ENCODE results near the gene CSNK1A1L. TPM values are rescaled to one million over a fixed set of nuclear protein-coding genes. Genes with fewer than 3 reads are reported as not detected.

Gene CSNK1A1L
- not detected for total RNA-seq (2021; ENCODE audit: unreplicated experiment)
- polyA plus RNA-seq (2012): not detected in 2 replicates
- Bru-seq, nascent RNA: not detected
- not detected for BruChase-seq, experiment 1, labeled RNA remaining after a 6-hour chase
- BruChase-seq, experiment 2, labeled RNA remaining after a 2-hour chase: not detected
- long read RNA-seq: 0 reads

GRCh38 chr13:37105251-37105714 is at the start of gene CSNK1A1L:
Gene CSNK1A1L, minus strand, starts transcription at chr13:37105664. Its CDS starts 408 bp downstream, at chr13:37105256.
- intact Hi-C loops (cut with micrococcal nuclease): loop anchor here (10.0 kb wide), 1 partner anchor 1480 kb away; no protein-coding TSS in a partner anchor
- no peak for TF ChIP-seq REST (IDR thresholded peaks at IDR 0.05; ENCODE audit: low read depth)
- no peak for TF ChIP-seq ZBTB33 (IDR thresholded peaks at IDR 0.05; ENCODE audit: extremely low read depth, insufficient replicate concordance, low read length)
- TF ChIP-seq YY1 (IDR thresholded peaks at IDR 0.05; ENCODE audit: extremely low read depth, insufficient replicate concordance, low read depth, low read length): no peak
- no peak for TF ChIP-seq SIN3A (IDR thresholded peaks at IDR 0.05; ENCODE audit: low read depth)
- TF ChIP-seq JUND (IDR thresholded peaks at IDR 0.05): no peak
- no peak for TF ChIP-seq TCF7L2 (IDR thresholded peaks at IDR 0.05; ENCODE audit: borderline replicate concordance, extremely low read depth, insufficient read depth, insufficient read length)
- no peak for TF ChIP-seq EZH2 (IDR thresholded peaks at IDR 0.05)
- no peak for TF ChIP-seq EZH2phosphoT487 (IDR thresholded peaks at IDR 0.05; ENCODE audit: borderline replicate concordance)
- no peak for TF ChIP-seq FOSL1 (IDR thresholded peaks at IDR 0.05; ENCODE audit: low read depth)
- TF ChIP-seq CEBPB (IDR thresholded peaks at IDR 0.05; ENCODE audit: low read depth): no peak
- no peak for TF ChIP-seq POLR2A (IDR thresholded peaks at IDR 0.05; ENCODE audit: borderline replicate concordance, extremely low read depth, insufficient read depth, insufficient read length)
- TF ChIP-seq POLR2AphosphoS5 (IDR thresholded peaks at IDR 0.05; ENCODE audit: low read depth, low read length): no peak
- TF ChIP-seq SP1 (IDR thresholded peaks at IDR 0.05; ENCODE audit: low read depth): no peak
- no peak for TF ChIP-seq ZFX (IDR thresholded peaks at IDR 0.05)
- no peak for TF ChIP-seq ELF1 (IDR thresholded peaks at IDR 0.05; ENCODE audit: borderline replicate concordance, low read depth)
- no peak for TF ChIP-seq ZNF274 (IDR thresholded peaks at IDR 0.05; ENCODE audit: low read depth, low read length)
- TF ChIP-seq SRF (IDR thresholded peaks at IDR 0.05; ENCODE audit: low read depth): no peak
- TF ChIP-seq CBX3 (IDR thresholded peaks at IDR 0.05; ENCODE audit: low read depth): no peak
- no peak within 1 kb of the TSS for H3K9ac ChIP-seq (ENCODE audit: low read length)
- no peaks in the 10 kb centered on the region for H4K20me1 ChIP-seq (ENCODE audit: insufficient read depth)
- no peaks in the 10 kb centered on the region for H3K79me2 ChIP-seq (ENCODE audit: insufficient read depth, low read length)
- no peak within 1 kb of the TSS for H2AFZ ChIP-seq (ENCODE audit: low read depth, low read length, poor library complexity, severe bottlenecking)
- H3K4me2 ChIP-seq (ENCODE audit: low read length): no peak within 1 kb of the TSS
- ATAC-seq (no peak), DNase-seq (ENCODE audit: low read depth, low spot score) (no peak)
- no peak within 1 kb of the TSS for H3K27ac ChIP-seq (ENCODE audit: low read depth, low read length)
- peaks cover 14% of the 10 kb centered on the region for H3K27me3 ChIP-seq (ENCODE audit: insufficient read depth, low read length)
- H3K9me3 ChIP-seq (ENCODE audit: control insufficient read depth in 1 of 2, insufficient read depth in 1 of 2, low read depth in 1 of 2, low read length in 2 of 2): no peaks in the 10 kb centered on the region
- ChIA-PET CTCF (no interaction called here), POLR2A (no interaction called here), RAD21 (ENCODE audit: low non-redundant PET in 1 of 2, low total read pairs in 2 of 2, uncharacterized antibody in 2 of 2, unreplicated experiment in 2 of 2) (no interaction called here)
- H3K4me1 ChIP-seq (ENCODE audit: control insufficient read depth in 1 of 2, insufficient read depth in 2 of 2, low read length in 2 of 2): no peaks in the 10 kb centered on the region
- BruUV-seq (replicated peaks): no TSS peak
- no peak within 1 kb of the TSS for H3K4me3 ChIP-seq (replicated peaks in 1 of 2; ENCODE audit: low read depth in 1 of 2, low read length in 2 of 2)
- H3K9me2 ChIP-seq (ENCODE audit: insufficient read depth): no peaks in the 10 kb centered on the region
- H3K36me3 ChIP-seq (ENCODE audit: control insufficient read depth in 1 of 2, insufficient read depth in 2 of 2, low read length in 2 of 2): no peaks in the 10 kb centered on the region
